ENCODE measurements around the gene FBXO31. TPM values are rescaled to one million over a fixed set of nuclear protein-coding genes. Genes with fewer than 3 reads are reported as not detected.

Gene FBXO31
- total RNA-seq, 2 donors from 2014 or later = 18.6 to 22.1 TPM

DNA sequence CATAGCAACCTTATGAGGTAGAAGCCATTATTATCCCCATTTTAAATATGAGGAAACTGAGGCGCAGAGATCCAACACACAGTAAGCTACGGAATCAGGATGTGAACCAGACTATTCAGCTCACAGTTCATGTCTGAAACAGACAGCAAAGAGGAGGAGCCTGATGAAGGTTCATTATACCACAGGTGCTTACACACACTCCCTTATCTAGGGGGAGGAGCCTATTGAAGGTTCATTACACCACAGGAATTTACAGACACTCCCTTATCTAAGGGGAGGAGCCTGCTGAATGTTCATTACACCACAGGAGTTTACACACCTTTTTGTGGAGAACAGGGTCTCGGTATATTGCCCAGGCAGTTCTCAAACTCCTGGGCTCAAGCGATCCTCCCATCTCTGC, 88.3 kb downstream of the FBXO31 start:
- no peak overlapping the region for H3K27ac ChIP-seq (ENCODE audit: low read depth, low read length)
- H3K9me3 ChIP-seq (ENCODE audit: control insufficient read depth, low read length) = peaks cover 13% of the 10 kb centered on the region
- Mint-ChIP-seq H3K9me3 (peaks cover 13% of the 10 kb centered on the region), H3K4me1 (peaks cover 1% of the 10 kb centered on the region), H3K36me3 (ENCODE audit: low read depth) (peaks cover 21% of the 10 kb centered on the region), H3K4me3 (no peak overlapping the region), H3K27ac (no peak overlapping the region), H3K27me3 (ENCODE audit: insufficient read depth) (no peaks in the 10 kb centered on the region)
- H3K4me3 ChIP-seq (ENCODE audit: low read length) = no peak overlapping the region
- H3K4me1 ChIP-seq (ENCODE audit: control insufficient read depth, insufficient read depth, low read length) = no peaks in the 10 kb centered on the region
- 85 to 93% methylated on average over 3 to 4 of the region's 4 CpGs for WGBS, 2 experiments (ENCODE audit: insufficient coverage in 1 of 2, insufficient read length in 1 of 2)
- TF ChIP-seq, protein P1, sequence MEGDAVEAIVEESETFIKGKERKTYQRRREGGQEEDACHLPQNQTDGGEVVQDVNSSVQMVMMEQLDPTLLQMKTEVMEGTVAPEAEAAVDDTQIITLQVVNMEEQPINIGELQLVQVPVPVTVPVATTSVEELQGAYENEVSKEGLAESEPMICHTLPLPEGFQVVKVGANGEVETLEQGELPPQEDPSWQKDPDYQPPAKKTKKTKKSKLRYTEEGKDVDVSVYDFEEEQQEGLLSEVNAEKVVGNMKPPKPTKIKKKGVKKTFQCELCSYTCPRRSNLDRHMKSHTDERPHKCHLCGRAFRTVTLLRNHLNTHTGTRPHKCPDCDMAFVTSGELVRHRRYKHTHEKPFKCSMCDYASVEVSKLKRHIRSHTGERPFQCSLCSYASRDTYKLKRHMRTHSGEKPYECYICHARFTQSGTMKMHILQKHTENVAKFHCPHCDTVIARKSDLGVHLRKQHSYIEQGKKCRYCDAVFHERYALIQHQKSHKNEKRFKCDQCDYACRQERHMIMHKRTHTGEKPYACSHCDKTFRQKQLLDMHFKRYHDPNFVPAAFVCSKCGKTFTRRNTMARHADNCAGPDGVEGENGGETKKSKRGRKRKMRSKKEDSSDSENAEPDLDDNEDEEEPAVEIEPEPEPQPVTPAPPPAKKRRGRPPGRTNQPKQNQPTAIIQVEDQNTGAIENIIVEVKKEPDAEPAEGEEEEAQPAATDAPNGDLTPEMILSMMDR (conservative IDR thresholded peaks at IDR 0.05) = no peak
- H3K9ac ChIP-seq (ENCODE audit: extremely low read depth, low read length, poor library complexity, severe bottlenecking) = no peak overlapping the region
- H3K36me3 ChIP-seq (ENCODE audit: control insufficient read depth, insufficient read depth, low read length) = no peaks in the 10 kb centered on the region
- H3K27me3 ChIP-seq (ENCODE audit: control insufficient read depth, insufficient read depth, low read length, poor library complexity, severe bottlenecking) = no peaks in the 10 kb centered on the region
- no peak for DNase-seq

DNA sequence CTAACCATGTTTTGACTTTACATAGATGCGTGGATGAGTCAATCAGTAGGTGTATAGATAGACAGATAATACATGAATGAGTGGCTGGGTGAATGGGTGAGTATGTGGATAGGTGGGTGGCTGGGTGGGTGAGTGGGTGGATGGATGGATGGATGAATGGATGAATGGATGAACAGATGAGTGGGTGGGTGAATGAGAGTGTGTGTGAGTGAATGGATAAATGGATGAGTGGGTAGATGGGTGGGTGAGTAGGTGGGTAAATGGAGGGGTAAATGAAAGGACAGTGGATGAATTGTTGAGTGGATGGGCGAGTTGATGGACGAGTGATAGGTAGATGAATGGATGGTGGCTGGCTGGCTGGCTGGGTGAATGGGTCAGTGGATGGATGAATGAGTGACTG, 89.6 kb downstream of the FBXO31 start:
- 92 to 96% methylated on average over 2 to 3 of the region's 3 CpGs for WGBS, 2 experiments (ENCODE audit: insufficient coverage in 1 of 2, insufficient read length in 1 of 2)
- no peaks in the 10 kb centered on the region for H3K36me3 ChIP-seq (ENCODE audit: control insufficient read depth, insufficient read depth, low read length)
- Mint-ChIP-seq H3K36me3 (ENCODE audit: low read depth) (peaks cover 21% of the 10 kb centered on the region), H3K9me3 (peaks cover 13% of the 10 kb centered on the region), H3K4me1 (peaks cover 1% of the 10 kb centered on the region), H3K27ac (no peak overlapping the region), H3K27me3 (ENCODE audit: insufficient read depth) (no peaks in the 10 kb centered on the region), H3K4me3 (no peak overlapping the region)
- no peak for DNase-seq
- H3K27me3 ChIP-seq (ENCODE audit: control insufficient read depth, insufficient read depth, low read length, poor library complexity, severe bottlenecking) = no peaks in the 10 kb centered on the region
- H3K4me1 ChIP-seq (ENCODE audit: control insufficient read depth, insufficient read depth, low read length) = no peaks in the 10 kb centered on the region
- H3K4me3 ChIP-seq (ENCODE audit: low read length) = no peak overlapping the region
- peaks cover 13% of the 10 kb centered on the region for H3K9me3 ChIP-seq (ENCODE audit: control insufficient read depth, low read length)
- H3K9ac ChIP-seq (ENCODE audit: extremely low read depth, low read length, poor library complexity, severe bottlenecking) = no peak overlapping the region
- no peak overlapping the region for H3K27ac ChIP-seq (ENCODE audit: low read depth, low read length)
- TF ChIP-seq, protein P1 (conservative IDR thresholded peaks at IDR 0.05) = no peak

DNA sequence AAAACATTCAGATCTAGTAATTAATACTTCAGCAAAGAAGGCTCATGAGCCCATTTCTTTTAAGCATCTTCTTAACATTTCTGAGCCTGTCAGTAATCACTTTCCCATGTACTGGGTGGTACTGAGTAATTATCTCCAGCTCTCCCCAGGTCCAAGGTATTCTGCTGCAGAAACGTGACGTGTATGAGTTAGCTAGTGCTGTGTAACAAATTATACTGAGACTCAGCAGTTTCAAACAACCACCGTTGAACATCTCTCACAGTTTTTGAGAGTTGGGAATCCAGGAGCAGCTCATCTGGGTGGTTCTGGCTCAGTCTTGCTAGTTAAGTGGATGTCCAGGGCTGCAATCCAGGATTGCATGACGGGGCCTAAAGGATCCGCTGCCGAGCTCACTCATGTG, 91.6 kb downstream of the FBXO31 start:
- no peak overlapping the region for H3K9ac ChIP-seq (ENCODE audit: extremely low read depth, low read length, poor library complexity, severe bottlenecking)
- DNase-seq = no peak
- no peak overlapping the region for H3K4me3 ChIP-seq (ENCODE audit: low read length)
- Mint-ChIP-seq H3K27me3 (ENCODE audit: insufficient read depth) (no peaks in the 10 kb centered on the region), H3K4me1 (no peaks in the 10 kb centered on the region), H3K36me3 (ENCODE audit: low read depth) (peaks cover 20% of the 10 kb centered on the region), H3K4me3 (no peak overlapping the region), H3K9me3 (peaks cover 13% of the 10 kb centered on the region), H3K27ac (no peak overlapping the region)
- H3K36me3 ChIP-seq (ENCODE audit: control insufficient read depth, insufficient read depth, low read length) = no peaks in the 10 kb centered on the region
- 94 to 95% methylated on average over 6 of the region's 6 CpGs for WGBS, 2 experiments (ENCODE audit: insufficient coverage in 1 of 2, insufficient read length in 1 of 2)
- H3K27me3 ChIP-seq (ENCODE audit: control insufficient read depth, insufficient read depth, low read length, poor library complexity, severe bottlenecking) = no peaks in the 10 kb centered on the region
- TF ChIP-seq, protein P1 (conservative IDR thresholded peaks at IDR 0.05) = no peak
- H3K27ac ChIP-seq (ENCODE audit: low read depth, low read length) = no peak overlapping the region
- peaks cover 13% of the 10 kb centered on the region for H3K9me3 ChIP-seq (ENCODE audit: control insufficient read depth, low read length)
- no peaks in the 10 kb centered on the region for H3K4me1 ChIP-seq (ENCODE audit: control insufficient read depth, insufficient read depth, low read length)

Data from endodermal cell (in vitro differentiated cells).